A549 (cell line): ENCODE results near the gene NMBR.

Source experiments
- EHMT2 ChIP-seq: fragments of 200-600 bp; sonication (generic); IDR thresholded peaks from 2 replicates; pipeline ENCODE4 v1.6.1; 2016; ENCODE audit warnings: antibody characterized with exemption, low read depth, mild to moderate bottlenecking, moderate library complexity
- EP300 ChIP-seq, 2 experiments: fragments of >200 bp; sonication (Bioruptor Twin); formaldehyde crosslinking; IDR thresholded peaks; 2 replicates in 1 of 2; 3 replicates in 1 of 2; pipeline ENCODE4 v1.6.1; 2016 to 2017
- FOXS1 ChIP-seq: fragments of 250-450 bp; sonication (Bioruptor Pico); IDR thresholded peaks from 2 replicates; pipeline ENCODE4 v1.5.0; 2020; ENCODE audit warnings: mild to moderate bottlenecking, moderate library complexity
- HDAC2 ChIP-seq: fragments of 200-600 bp; sonication (generic); IDR thresholded peaks from 2 replicates; pipeline ENCODE4 v1.6.1; 2016
- JUNB ChIP-seq: fragments of >200 bp; sonication (Bioruptor Twin); formaldehyde crosslinking; IDR thresholded peaks from 2 replicates; pipeline ENCODE4 v1.6.1; 2016
- KDM1A ChIP-seq: fragments of 200-600 bp; sonication (generic); IDR thresholded peaks from 2 replicates; pipeline ENCODE4 v1.6.1; 2016; ENCODE audit warnings: low read depth, mild to moderate bottlenecking
- MAZ ChIP-seq: fragments of 150-350 bp; IDR thresholded peaks from 2 replicates; pipeline ENCODE4 v1.6.1; 2014; ENCODE audit warnings: antibody characterized with exemption, low read depth, low read length, borderline replicate concordance
- MYC ChIP-seq: IDR thresholded peaks from 2 replicates; pipeline ENCODE4 v1.6.1; 2012; ENCODE audit warnings: mild to moderate bottlenecking, inconsistent platforms, low read length, improper control_type of control experiment, borderline replicate concordance
- POLR2A ChIP-seq: IDR thresholded peaks from 2 replicates; pipeline ENCODE4 v1.6.1; 2012; ENCODE audit warnings: mild to moderate bottlenecking, low read length
- SREBF2 ChIP-seq: fragments of 450-650 bp; IDR thresholded peaks from 2 replicates; pipeline ENCODE4 v1.6.1; 2014; ENCODE audit warnings: mild to moderate bottlenecking, moderate library complexity
- TP53 ChIP-seq: fragments of 250-450 bp; sonication (Bioruptor Pico); IDR thresholded peaks from 2 replicates; pipeline ENCODE4 v1.5.0; 2021; ENCODE audit warnings: mild to moderate bottlenecking, moderate library complexity
- TF ChIP-seq, protein P1 (sequence below): fragments of >200 bp; sonication (Bioruptor Twin); formaldehyde crosslinking; IDR thresholded peaks from 3 replicates; pipeline ENCODE4 v1.5.1; 2016
- TF ChIP-seq, protein P2 (sequence below): fragments of 200-600 bp; sonication (generic); IDR thresholded peaks from 2 replicates; pipeline ENCODE4 v1.6.1; 2016; ENCODE audit warnings: antibody characterized with exemption, mild to moderate bottlenecking, moderate library complexity

- TF ChIP-seq, protein P1, sequence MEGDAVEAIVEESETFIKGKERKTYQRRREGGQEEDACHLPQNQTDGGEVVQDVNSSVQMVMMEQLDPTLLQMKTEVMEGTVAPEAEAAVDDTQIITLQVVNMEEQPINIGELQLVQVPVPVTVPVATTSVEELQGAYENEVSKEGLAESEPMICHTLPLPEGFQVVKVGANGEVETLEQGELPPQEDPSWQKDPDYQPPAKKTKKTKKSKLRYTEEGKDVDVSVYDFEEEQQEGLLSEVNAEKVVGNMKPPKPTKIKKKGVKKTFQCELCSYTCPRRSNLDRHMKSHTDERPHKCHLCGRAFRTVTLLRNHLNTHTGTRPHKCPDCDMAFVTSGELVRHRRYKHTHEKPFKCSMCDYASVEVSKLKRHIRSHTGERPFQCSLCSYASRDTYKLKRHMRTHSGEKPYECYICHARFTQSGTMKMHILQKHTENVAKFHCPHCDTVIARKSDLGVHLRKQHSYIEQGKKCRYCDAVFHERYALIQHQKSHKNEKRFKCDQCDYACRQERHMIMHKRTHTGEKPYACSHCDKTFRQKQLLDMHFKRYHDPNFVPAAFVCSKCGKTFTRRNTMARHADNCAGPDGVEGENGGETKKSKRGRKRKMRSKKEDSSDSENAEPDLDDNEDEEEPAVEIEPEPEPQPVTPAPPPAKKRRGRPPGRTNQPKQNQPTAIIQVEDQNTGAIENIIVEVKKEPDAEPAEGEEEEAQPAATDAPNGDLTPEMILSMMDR = no peak
- TF ChIP-seq, protein P2, sequence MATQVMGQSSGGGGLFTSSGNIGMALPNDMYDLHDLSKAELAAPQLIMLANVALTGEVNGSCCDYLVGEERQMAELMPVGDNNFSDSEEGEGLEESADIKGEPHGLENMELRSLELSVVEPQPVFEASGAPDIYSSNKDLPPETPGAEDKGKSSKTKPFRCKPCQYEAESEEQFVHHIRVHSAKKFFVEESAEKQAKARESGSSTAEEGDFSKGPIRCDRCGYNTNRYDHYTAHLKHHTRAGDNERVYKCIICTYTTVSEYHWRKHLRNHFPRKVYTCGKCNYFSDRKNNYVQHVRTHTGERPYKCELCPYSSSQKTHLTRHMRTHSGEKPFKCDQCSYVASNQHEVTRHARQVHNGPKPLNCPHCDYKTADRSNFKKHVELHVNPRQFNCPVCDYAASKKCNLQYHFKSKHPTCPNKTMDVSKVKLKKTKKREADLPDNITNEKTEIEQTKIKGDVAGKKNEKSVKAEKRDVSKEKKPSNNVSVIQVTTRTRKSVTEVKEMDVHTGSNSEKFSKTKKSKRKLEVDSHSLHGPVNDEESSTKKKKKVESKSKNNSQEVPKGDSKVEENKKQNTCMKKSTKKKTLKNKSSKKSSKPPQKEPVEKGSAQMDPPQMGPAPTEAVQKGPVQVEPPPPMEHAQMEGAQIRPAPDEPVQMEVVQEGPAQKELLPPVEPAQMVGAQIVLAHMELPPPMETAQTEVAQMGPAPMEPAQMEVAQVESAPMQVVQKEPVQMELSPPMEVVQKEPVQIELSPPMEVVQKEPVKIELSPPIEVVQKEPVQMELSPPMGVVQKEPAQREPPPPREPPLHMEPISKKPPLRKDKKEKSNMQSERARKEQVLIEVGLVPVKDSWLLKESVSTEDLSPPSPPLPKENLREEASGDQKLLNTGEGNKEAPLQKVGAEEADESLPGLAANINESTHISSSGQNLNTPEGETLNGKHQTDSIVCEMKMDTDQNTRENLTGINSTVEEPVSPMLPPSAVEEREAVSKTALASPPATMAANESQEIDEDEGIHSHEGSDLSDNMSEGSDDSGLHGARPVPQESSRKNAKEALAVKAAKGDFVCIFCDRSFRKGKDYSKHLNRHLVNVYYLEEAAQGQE = no peak
- TF ChIP-seq KDM1A (no peak), EHMT2 (no peak), SREBF2 (no peak), MYC (no peak), JUNB (no peak), EP300 (IDR thresholded peaks at IDR 0.05) (no peak), POLR2A (no peak), FOXS1 (CRISPR knock-in tag) (no peak), HDAC2 (no peak), TP53 (CRISPR knock-in tag) (no peak), MAZ (no peak)
Observed at GRCh38 chr6:142068416-142068815, 78.5 kb downstream of the NMBR start.
